ENCODE measurements around the gene CACNA2D3.

CACNA2D3 gene

DNA sequence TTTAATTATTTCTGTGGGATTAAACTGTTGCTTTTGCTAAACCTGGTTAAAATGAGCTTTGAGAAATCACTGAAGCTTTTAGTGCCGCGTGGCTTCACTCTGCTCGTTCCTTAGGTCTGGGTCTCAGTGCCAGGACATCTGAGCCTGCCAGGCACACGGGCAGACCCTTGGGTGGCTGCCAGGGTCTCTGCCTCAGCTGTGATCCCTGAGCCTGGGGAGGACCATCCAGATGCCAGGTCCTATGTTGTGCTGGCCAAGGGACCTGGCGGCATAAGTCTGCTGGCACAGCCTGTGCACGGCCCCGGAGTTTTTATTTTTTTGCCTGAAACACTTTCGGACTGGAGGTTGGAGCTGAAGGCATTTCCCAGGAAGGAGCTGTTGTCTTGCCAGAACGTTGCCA, 477.4 kb downstream of the CACNA2D3 start:
- Histone ChIP-seq H3K27ac (peak overlapping the region; percentile 18; the same call in 1 of the 2 replicates), H3K36me3 (no peaks in the 10 kb centered on the region), H3K9me3 (ENCODE audit: severe bottlenecking) (no peaks in the 10 kb centered on the region), H3K4me3 (ENCODE audit: low read depth, low read length) (peak overlapping the region; percentile 33), H3K27me3 (ENCODE audit: insufficient read depth, low read depth, severe bottlenecking) (no peaks in the 10 kb centered on the region)
- no peak for DNase-seq
- TF ChIP-seq, protein P1, sequence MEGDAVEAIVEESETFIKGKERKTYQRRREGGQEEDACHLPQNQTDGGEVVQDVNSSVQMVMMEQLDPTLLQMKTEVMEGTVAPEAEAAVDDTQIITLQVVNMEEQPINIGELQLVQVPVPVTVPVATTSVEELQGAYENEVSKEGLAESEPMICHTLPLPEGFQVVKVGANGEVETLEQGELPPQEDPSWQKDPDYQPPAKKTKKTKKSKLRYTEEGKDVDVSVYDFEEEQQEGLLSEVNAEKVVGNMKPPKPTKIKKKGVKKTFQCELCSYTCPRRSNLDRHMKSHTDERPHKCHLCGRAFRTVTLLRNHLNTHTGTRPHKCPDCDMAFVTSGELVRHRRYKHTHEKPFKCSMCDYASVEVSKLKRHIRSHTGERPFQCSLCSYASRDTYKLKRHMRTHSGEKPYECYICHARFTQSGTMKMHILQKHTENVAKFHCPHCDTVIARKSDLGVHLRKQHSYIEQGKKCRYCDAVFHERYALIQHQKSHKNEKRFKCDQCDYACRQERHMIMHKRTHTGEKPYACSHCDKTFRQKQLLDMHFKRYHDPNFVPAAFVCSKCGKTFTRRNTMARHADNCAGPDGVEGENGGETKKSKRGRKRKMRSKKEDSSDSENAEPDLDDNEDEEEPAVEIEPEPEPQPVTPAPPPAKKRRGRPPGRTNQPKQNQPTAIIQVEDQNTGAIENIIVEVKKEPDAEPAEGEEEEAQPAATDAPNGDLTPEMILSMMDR (IDR thresholded peaks at IDR 0.05; ENCODE audit: low read depth, low read length) = no peak

GRCh38 chr3:54600441-54601204, 478.3 kb downstream of the CACNA2D3 start:
- Histone ChIP-seq H3K9me3 (ENCODE audit: severe bottlenecking) (no peaks in the 10 kb centered on the region), H3K4me3 (ENCODE audit: low read depth, low read length) (peak overlapping the region; percentile 13), H3K27ac (no peak overlapping the region), H3K36me3 (no peaks in the 10 kb centered on the region), H3K27me3 (ENCODE audit: insufficient read depth, low read depth, severe bottlenecking) (no peaks in the 10 kb centered on the region)
- DNase-seq = peak; percentile 81
- TF ChIP-seq, protein P1 (IDR thresholded peaks at IDR 0.05; ENCODE audit: low read depth, low read length) = no peak

DNA sequence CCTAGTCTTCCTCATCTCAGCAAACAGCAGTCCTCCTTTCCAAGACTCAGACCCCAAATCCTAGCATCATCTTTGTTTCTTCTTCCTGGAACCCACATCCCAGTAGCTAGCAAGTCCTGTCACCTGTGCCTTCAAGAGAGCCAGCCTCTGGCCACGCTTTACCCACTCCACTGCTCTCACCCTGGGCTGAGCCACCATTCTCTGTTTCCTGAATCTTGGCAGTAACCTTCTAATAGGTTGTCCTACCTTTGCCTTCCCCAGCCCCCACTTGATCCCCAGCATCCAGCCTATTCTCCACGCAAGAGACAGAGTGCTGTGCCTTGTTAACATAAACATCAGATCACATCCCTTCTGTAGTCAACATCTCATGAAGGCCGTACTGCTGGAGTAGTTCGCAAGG, 482.1 kb downstream of the CACNA2D3 start:
- TF ChIP-seq, protein P1 (IDR thresholded peaks at IDR 0.05; ENCODE audit: low read depth, low read length) = no peak
- no peaks in the 10 kb centered on the region for H3K27me3 ChIP-seq (ENCODE audit: insufficient read depth, low read depth, severe bottlenecking)
- no peak overlapping the region for H3K27ac ChIP-seq
- H3K36me3 ChIP-seq = no peaks in the 10 kb centered on the region
- no peak overlapping the region for H3K4me3 ChIP-seq (ENCODE audit: low read depth, low read length)
- H3K9me3 ChIP-seq (ENCODE audit: severe bottlenecking) = no peaks in the 10 kb centered on the region
- DNase-seq = no peak

DNA sequence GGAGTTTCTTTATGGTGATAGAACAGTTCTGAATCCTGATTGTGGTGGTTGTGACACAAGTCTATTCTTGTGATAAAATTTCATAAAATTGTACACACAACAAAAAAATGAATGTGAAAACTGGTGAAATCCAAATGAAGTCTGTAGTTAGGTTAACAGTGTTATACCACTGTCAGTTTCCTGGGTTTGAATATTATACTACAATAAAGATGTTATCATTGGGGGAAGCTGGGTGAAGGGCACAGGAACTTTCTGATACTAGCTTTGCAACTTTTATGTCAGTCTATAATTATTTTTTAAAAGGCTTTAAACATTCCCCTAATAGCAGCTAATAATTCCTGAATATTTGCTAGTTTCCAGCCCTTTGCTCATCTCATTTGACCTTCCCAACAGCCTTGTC, 485.7 kb downstream of the CACNA2D3 start:
- H3K27me3 ChIP-seq (ENCODE audit: insufficient read depth, low read depth, severe bottlenecking) = no peaks in the 10 kb centered on the region
- no peak overlapping the region for H3K4me3 ChIP-seq (ENCODE audit: low read depth, low read length)
- no peak for DNase-seq
- no peaks in the 10 kb centered on the region for H3K9me3 ChIP-seq (ENCODE audit: severe bottlenecking)
- H3K27ac ChIP-seq = no peak overlapping the region
- TF ChIP-seq, protein P1 (IDR thresholded peaks at IDR 0.05; ENCODE audit: low read depth, low read length) = no peak
- H3K36me3 ChIP-seq = no peaks in the 10 kb centered on the region

DNA sequence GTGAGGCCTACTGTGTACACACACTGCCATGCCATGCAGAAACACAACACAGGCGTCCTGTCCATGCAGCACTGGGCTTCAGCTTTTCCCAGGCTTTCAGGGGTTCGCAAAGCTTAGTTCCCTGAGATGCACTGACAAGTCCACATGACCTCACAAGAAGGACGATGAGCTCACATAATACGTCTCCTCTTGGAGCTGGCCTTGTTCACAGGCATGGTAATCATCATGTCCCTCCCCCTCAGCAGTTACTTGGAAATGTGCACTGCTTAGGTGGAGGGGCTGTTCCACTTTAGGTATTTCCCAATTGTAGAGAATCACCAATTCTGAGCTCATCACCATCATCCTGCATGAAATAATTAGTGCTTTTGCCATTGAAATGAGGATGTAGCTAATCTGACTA, 496.7 kb downstream of the CACNA2D3 start:
- Histone ChIP-seq H3K36me3 (no peaks in the 10 kb centered on the region), H3K9me3 (ENCODE audit: severe bottlenecking) (no peaks in the 10 kb centered on the region), H3K27ac (no peak overlapping the region), H3K4me3 (ENCODE audit: low read depth, low read length) (no peak overlapping the region), H3K27me3 (ENCODE audit: insufficient read depth, low read depth, severe bottlenecking) (no peaks in the 10 kb centered on the region)
- DNase-seq = no peak
- TF ChIP-seq, protein P1 (IDR thresholded peaks at IDR 0.05; ENCODE audit: low read depth, low read length) = no peak

GRCh38 chr3:54619531-54619930, 497.2 kb downstream of the CACNA2D3 start:
- no peaks in the 10 kb centered on the region for H3K36me3 ChIP-seq
- TF ChIP-seq, protein P1 (IDR thresholded peaks at IDR 0.05; ENCODE audit: low read depth, low read length) = no peak
- H3K9me3 ChIP-seq (ENCODE audit: severe bottlenecking) = no peaks in the 10 kb centered on the region
- H3K27ac ChIP-seq = no peak overlapping the region
- no peak for DNase-seq
- H3K27me3 ChIP-seq (ENCODE audit: insufficient read depth, low read depth, severe bottlenecking) = no peaks in the 10 kb centered on the region
- no peak overlapping the region for H3K4me3 ChIP-seq (ENCODE audit: low read depth, low read length)

Measured in WERI-Rb-1 (cell line).